Activated naive CD4-positive, alpha-beta T cell (primary cell): ENCODE measurements around the gene VSTM2L.
"Not testable (repeated sequence)": the region's sequence is repeated elsewhere in the genome, so short reads cannot be mapped to it uniquely, and the experiment has no call there.

Experiments used
- DNase-seq, 4 experiments: peaks; one replicate each; lab custom pipeline; 2025; lab: John Stamatoyannopoulos, UW

Gene VSTM2L

DNA sequence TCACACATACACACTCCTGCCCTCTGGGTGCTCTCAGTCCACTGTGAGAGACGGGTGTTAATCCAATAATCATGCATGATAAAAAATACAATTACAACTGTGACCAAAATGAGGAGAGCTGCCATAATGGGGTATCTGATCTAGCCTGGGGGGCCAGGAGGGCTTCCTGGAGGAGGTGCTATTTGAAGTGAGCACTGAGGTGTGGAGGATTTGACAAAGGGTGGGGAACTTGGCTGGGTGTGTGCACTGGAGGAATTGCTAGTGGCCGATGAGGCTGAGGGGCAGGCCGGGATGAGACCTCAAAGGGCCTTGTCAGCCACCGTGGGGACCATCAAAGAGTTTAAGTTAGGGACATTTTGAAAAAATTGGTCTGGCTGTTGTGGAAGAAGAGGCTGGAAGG lies 34.8 kb downstream of the VSTM2L start:
- no peak for DNase-seq

DNA sequence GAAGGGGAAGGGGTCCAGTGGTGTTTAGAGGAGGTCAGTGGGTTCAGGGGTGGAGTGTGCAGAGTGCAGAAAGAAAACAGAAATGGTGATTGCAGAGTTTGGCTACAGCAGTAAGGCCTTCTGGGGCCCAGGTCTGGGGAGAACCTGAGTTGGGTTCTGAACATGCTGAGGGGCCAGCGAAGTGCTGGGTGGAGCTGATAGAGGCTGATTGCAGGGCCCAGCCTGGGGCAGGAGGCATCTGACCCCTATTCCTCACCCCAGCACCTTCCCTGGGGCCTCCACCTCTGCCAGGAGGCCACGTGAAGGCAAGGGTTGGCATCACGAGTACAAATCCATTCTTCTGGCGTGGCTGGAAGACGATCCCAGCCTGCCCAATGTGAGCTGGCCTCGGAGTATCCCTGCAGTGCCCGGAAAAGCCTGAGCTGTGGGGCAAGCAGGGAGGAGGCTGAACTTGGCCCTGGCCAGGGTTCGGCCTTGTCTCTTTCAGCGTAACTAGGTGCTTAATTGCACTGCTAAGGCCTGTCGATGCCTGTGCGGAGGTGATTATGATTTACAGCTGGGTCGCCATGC lies 35.3 kb downstream of the VSTM2L start:
- DNase-seq = no peak

DNA sequence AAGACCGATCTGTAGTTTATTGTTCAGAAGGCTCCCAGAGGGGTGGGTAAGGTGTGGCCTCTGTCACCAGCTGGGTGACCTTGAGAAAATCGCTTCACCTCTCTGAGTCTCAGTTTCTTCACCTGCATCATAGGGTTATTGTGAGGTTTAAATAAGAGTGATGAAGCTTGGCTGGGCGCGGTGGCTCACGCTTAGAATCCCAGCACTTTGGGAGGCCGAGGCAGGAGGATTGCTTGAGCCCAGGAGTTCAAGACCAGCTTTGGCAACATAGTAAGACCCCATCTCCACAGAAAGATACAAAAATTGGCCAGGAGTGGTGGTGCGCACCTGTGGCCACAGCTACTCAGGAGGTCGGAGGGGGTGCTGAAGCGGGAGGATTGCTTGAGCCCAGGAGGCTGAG lies 36.0 kb downstream of the VSTM2L start:
- no peak for DNase-seq

DNA sequence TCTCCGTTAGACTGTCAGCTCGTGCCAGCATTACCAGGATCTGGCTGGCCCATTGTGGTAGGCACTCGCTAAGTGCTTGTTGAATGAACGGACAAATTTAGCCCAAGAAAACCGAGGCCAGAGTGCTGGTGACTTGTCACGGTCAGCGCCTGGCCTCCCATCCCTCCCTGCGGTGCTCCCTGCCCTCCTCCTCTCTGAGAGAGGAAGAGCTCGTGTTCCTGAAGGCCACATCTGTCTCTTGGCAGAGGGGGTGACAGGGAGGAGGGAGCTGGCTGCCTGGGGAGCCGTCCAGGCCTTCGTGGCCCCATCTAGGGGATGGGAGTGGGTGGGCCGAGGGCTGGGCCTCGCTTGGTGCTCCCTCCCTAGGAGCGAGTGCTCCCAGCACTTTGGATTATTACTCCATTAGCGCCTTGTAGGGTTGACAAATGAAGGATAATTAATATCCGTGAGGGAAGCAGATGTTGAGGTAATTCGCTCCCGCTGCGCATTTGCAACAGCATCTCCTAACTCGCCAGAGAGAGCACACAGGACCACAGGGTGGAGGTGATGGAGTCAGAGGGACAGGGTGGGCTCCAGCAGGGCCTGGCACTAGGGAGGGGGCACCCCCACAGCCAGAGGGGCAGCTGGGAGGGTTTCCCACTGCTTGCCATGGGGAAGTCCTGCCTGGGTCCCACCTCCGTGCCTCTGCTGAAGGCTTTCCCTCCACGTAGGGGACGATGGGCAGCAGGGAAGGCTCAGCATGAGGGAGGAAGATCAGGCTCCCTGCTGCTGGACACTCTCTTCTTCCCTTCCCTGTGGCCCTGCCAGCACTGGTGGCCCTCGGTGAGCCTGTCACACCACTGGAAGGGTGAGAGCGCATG lies 37.0 kb downstream of the VSTM2L start:
- no peak for DNase-seq

DNA sequence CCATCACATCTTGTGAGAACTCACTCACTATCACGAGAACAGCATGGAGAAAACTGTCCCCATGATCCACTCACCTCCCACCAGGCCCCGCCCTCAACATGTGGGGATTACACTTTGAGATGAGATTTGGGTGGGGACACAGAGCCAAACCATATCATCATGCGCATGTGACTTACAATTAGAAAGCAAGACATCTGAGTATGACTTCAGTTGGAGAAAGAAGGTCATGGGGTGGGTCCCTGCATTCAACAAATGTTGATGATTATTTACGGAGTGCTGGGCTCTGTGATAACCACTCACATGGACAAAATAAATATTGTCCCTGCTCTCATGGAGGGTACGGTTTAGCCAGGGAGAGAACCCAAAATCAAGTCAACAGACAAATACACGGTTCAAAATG lies 37.9 kb downstream of the VSTM2L start:
- no peak for DNase-seq

DNA sequence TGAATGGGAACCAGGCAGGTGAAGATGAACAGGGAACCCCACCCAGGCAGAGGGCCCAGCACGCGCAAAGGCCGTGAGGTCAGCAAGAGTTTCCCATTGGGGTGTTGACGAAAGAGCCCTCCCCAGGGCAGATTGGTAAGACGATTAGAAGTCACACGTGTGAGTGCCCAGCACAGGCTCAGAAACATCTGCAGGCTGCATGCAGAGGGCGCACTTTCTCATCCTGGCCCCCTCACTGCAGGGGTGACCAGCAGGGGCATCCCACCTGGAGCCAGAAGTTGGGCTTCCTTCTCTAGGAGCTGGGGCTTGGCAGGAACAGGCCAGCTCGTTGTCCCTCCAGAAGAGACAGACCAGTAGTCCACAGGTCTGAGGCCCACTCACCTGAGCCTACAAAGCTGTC lies 38.4 kb downstream of the VSTM2L start:
- DNase-seq = no peak

DNA sequence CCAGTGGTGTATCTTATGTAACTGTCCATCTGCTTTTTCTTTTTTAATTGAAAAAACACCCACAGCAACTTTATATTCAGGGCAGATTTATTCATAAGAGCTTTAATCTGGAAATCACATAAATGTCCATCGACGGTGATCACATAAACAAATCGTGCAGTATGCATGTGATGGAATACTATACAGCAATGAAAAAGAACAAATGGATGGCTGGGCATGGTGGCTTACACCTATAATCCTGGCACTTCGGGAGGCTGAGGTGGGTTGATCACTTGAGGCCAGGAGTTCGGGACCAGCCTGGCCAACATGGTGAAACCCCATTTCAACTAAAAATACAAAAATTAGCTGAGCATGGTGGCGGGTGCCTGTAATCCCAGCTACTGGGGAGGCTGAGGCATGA lies 39.1 kb downstream of the VSTM2L start:
- DNase-seq = no peak

DNA sequence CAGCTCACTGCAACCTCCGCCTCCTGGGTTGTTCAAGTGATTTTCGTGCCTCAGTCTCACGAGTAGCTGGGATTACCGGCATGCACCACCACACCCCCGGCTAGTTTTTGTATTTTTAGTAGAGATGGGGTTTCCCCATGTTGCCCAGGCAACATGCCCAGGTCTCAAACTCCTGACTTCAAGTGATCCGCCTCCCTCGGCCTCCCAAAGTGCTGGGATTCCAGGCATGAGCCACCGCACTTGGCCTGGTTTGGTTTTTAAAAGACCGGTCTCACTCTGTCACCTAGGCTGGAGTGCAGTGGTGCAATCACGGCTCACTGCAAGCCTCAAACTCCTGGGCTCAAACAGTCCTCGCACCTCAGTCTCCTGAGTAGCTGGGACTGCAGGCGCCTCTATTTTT lies 40.1 kb downstream of the VSTM2L start:
- no peak for DNase-seq

DNA sequence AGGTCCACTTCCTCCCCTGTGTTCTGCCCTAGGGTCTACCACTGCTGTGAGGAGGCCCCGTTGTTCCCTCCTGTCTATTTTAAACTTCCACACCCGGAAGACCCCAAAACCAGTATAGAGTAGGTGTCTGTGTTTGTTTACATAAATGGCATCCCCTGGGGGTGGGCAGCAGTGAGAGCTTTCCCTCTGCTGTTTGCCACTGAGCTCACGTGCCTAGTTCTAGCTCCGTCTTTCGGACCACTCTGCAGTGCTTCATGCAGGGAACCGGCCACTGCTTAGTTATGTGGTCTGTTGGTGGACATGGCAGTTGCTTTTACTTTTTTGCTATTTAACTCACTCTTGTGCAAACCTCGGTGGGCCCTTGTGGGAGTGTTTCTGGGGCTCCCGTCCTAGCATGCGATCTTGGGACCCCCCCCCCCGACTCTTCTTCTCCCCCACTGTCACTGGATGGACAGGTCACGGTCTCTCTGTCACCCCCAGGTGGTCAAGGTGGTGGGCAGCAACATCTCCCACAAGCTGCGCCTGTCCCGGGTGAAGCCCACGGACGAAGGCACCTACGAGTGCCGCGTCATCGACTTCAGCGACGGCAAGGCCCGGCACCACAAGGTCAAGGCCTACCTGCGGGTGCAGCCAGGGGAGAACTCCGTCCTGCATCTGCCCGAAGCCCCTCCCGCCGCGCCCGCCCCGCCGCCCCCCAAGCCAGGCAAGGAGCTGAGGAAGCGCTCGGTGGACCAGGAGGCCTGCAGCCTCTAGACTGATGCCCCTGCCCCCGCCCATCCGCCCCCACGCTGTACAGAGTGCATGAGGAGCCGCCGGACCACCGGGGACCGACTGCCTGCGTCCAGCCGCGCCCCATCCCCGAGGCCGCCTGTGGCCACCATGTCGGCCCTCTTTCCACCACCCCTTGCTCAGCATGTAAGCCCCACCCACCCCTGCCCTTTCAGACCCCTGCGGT lies 40.9 kb downstream of the VSTM2L start:
- DNase-seq = no peak

DNA sequence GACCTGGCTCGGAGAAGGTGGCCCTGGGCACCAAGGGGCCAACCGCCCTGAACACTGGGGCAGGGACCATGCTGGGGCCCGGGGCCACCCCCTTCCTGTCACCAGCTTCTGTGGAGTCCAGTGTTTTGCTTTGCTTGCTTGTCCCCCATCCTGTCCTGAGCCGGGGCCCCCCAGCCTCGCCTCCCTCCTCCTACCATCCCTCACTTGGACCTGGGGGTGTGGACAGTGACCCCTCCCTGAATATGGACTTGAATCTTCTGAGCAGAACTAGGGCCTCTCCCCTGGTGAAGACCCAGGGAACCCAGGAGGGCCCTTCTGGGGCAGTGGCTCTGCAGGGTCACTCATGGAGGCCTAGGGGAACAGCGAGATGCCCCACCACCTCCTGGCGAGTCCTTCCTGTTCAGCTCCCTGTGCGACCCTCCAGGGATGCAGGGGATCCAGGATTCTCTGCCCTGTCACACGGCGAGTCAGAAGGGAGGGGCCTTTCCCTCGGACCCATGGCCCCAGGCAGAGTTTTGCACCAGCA lies 41.6 kb downstream of the VSTM2L start:
- no peak for DNase-seq

DNA sequence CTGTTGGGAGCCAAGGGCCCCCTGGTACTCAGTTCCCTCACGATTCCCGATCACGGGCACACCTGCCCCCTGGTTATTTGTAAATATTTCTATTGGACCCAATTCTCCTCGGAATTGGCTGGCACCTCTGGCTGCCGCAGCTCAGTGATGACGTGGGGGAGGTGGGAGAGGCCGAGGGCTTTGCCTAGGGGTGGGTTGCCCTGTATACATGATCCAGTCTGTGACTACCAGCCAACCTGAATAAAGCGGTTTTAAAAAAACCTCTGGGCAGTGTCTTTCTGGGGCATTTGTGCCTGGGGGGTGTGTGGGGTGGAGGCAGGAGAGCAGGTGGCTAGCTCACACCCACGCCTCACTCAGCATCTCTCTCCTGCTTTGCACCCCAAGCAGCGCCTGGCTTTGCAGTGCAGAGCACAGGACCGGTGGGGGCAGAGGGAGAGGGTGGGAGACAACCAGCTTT lies 42.2 kb downstream of the VSTM2L start:
- DNase-seq = no peak

DNA sequence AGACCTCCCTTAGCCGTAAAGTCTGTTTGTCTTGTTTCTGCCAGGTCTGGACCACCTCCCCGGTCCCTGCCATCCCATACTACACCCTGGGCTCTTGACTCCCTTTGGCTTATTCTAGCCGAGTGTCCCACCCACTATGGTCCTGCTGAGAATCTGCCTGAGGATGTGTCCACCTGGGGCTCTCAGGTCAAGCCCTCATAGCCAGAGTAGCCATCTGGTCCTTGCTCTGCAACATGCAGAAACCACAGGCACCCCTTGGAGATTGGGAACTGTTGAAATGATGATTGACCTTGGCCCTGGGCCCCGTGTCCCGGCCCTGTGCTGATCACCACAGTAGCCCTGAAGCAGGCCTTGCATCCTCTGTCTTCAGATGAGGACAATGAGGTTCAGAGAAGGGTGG lies 44.0 kb downstream of the VSTM2L start:
- DNase-seq = no peak

DNA sequence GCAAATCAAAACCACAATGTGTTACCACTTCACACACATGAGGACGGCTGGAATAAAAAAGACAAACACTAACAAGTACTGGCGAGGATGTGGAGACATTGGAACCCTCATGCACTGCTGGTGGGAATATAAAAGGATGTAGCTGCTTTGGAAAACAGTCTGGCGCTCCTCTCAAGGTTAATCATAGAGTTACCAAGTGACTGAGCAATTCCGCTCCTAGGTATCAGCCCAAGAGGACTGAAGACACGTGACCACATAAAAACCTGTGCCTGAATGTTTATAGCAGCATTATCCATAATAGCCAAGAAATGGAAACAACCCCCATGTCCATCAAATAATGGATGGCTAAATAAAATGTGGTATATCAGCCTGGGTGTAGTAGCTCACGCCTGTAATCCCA lies 45.0 kb downstream of the VSTM2L start:
- DNase-seq = no peak

DNA sequence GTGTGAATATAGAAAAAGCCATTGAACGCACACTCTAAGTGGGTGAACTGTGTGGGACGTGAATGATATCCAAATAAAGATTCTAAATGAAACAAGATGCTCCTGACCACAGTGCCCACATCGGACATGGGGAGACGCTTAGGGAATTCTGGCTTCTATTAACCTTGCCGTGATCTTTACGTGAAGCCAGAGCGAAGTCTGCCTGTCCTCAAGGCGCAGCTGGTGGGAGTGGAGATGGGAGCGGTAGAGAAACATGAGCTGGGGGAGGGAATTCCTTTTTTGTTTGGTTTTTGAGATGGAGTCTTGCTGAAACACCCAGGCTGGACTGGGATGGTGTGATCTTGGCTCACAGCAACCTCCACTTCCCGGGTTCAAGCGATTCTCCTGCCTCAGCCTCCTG lies 46.0 kb downstream of the VSTM2L start:
- no peak for DNase-seq

DNA sequence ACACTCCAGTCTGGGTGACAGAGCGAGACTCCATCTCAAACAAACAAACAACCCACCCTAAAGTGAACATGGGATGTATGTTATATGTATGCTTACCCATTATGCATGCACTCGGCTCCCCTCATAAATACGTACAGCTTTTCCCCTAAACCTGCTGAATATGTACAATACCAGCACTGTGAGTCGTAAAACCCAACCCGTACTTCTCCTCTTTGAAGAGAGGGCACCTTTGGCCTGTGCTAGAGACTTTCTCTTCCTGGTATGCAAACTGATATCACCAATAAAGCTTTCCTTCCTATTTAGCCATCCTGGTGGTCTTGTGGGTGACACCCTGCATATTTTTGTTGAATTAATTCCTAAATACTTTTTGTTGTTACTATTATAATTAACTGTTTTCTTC lies 51.3 kb downstream of the VSTM2L start:
- DNase-seq = no peak

DNA sequence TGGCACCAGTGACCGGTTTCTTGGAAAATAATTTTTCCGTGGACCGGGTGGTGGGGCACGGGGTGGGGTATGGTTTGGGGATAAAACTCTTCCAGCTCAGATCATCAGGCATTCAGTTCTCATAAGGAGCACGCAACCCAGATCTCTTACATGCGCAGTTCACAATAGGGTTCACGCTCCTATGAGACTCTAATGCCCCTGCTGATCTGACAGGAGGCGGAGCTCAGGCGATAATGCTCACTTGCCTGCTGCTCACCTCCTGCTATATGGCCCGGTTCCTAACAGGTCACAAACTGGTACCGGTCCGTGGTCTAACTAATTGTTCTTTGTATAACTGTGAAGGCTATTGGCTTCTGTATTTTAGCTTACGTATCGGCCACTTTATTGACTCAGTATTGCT lies 51.7 kb downstream of the VSTM2L start:
- no peak for DNase-seq

DNA sequence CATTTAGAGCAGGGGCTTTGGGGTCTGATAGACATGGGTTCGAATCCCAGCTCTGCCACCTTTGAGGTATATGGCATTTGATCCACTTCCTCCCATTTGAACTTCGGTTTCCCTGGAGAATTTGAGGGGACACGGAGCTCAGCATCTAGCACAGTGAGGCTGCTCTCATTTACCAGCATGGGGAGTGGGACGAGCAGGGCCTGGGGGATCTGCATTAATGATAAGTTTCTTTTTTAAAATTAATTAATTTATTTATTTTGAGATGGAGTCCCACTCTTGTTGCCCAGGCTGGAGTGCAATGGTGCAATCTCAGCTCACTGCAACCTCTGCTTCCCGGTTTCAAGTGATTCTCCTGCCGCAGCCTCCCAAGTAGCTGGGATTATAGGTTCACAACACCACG lies 52.6 kb downstream of the VSTM2L start:
- no peak for DNase-seq

DNA sequence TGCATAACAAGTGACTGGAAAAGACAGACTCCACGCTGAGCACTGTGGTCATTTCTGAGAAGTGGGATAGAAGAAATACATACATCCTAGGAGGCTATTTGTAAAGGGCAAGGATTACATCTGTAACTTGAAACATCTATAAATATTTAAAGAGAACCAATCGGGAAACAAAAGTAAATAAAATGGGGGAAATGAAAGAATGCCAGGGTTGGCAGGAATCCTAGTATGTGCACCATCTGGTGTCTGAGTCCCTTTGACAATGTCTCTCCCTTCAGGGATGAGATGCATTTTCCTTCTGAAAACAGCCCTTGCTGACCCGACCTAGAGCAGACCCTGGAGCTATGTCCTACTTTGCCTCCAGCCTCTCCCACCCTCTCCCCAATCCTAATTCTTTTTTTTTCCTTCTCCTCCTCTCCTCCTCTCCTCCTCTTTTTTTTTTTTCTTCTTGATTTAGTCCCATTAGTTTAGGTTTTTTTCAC lies 53.2 kb downstream of the VSTM2L start:
- no peak for DNase-seq

DNA sequence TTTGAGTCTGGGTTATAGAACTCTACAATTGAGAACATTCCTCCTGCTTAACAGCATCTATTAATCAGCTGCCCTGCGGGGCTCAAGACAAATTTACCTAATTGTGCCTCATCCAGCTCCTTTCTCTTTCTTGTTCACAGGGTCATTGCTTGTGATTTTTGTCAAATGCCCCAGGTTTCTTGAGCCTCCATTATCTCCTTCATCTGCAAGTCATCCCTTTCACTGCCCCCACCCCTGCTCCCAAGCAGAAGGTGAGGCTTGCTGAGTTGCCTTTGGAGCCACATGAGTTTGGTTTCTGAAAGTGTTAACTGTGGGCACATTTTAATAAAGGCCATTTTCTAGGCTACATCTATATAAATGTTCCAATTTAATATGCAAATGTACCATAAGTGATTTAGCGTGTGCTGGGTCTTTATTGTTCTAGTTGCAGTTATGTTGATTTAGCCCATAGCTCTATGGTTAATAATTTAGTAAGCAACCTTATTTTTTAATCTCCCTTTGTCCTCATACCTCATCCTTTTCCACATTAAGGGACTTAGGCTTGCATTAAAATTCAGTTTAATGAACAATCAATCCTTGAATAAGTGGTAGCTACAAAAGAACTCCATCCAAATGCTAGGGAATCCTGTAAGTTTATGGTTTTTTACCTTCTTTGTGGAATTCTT lies 56.1 kb downstream of the VSTM2L start:
- DNase-seq = no peak

DNA sequence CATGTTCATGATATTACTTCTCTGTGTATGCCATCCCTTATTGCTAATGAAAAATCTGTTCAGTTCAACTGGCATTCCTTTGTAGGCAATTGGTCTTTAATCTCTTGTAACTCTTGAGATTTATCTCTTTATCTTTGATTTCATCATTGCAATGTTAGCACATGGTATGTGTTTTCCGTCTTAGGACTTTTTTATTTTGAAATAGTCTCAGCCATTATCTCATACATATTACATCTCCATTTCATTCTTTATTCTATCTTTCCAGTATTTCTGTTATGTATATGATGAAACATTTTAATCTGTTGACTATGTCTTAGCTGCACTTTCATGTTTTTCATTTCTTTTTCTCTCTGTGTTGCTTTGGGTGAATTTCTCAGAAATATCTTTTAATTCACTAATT lies 58.1 kb downstream of the VSTM2L start:
- no peak for DNase-seq

DNA sequence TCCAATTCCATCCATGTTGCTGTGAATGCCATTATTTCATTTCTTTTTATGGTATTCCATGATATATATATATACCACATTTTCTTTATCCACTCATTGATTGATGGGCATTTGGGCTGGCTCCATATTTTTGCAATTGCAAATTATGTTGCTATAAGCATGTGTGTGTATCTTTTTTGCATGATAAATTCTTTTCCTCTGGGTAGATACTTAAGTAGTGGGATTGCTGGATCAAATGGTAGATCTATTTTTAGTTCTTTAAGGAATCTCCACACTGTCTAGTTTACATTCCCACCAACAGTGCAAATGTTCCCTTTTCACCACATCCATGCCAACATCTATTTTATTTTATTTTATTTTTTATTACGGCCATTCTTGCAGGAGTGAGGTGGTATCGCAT lies 60.6 kb downstream of the VSTM2L start:
- not testable (repeated sequence) for DNase-seq
